GM23248 (cell line): ENCODE results near the gene CADM1. TPM values are rescaled to one million over a fixed set of nuclear protein-coding genes. Genes with fewer than 3 reads are reported as not detected.

Experiments used
- DNase-seq: peaks from one replicate; pipeline ENCODE4 v3.0.0-alpha.2; 2015
- H2AFZ ChIP-seq: fragments of 200-600 bp; sonication (generic); 2 replicates; pipeline ENCODE4 v1.6.1; 2016; ENCODE audit warnings: antibody characterized with exemption
- H3F3A ChIP-seq: fragments of 200-600 bp; sonication (generic); 2 replicates; pipeline ENCODE4 v1.6.1; 2016; ENCODE audit warnings: mild to moderate bottlenecking, antibody characterized with exemption, mixed run types; ENCODE audit not compliant: insufficient read depth
- H3K27ac ChIP-seq: fragments of 200-600 bp; sonication (generic); 2 replicates; pipeline ENCODE4 v1.5.1; 2016; ENCODE audit warnings: mild to moderate bottlenecking
- H3K27me3 ChIP-seq: fragments of 200-600 bp; sonication (generic); replicated peaks from 2 replicates; pipeline ENCODE4 v1.6.1; 2016; ENCODE audit warnings: mild to moderate bottlenecking; ENCODE audit not compliant: insufficient read depth
- H3K36me3 ChIP-seq: fragments of 200-600 bp; sonication (generic); 2 replicates; pipeline ENCODE4 v1.6.1; 2016; ENCODE audit warnings: low read depth, mild to moderate bottlenecking
- H3K4me1 ChIP-seq: fragments of 200-600 bp; sonication (generic); 2 replicates; pipeline ENCODE4 v1.6.1; 2016; ENCODE audit warnings: mild to moderate bottlenecking; ENCODE audit not compliant: insufficient read depth
- H3K4me2 ChIP-seq: fragments of 200-600 bp; sonication (generic); one replicate; pipeline ENCODE4 v1.6.1; 2016; ENCODE audit warnings: mild to moderate bottlenecking; ENCODE audit not compliant: unreplicated experiment
- H3K4me3 ChIP-seq: fragments of 200-600 bp; sonication (generic); 2 replicates; pipeline ENCODE4 v1.5.1; 2016; ENCODE audit warnings: mild to moderate bottlenecking
- H3K79me2 ChIP-seq: fragments of 200-600 bp; sonication (generic); 2 replicates; pipeline ENCODE4 v1.6.1; 2016; ENCODE audit warnings: mild to moderate bottlenecking; ENCODE audit not compliant: insufficient read depth
- H3K9ac ChIP-seq: fragments of 200-600 bp; sonication (generic); 2 replicates; pipeline ENCODE4 v1.6.1; 2016; ENCODE audit warnings: mild to moderate bottlenecking
- H3K9me2 ChIP-seq: fragments of 200-600 bp; sonication (generic); 2 replicates; pipeline ENCODE4 v1.6.1; 2016; ENCODE audit warnings: mixed run types, mild to moderate bottlenecking, moderate library complexity; ENCODE audit not compliant: insufficient read depth
- H3K9me3 ChIP-seq: fragments of 200-600 bp; sonication (generic); one replicate; pipeline ENCODE4 v1.6.1; 2017; ENCODE audit warnings: low read depth
- H4K20me1 ChIP-seq: fragments of 200-600 bp; sonication (generic); 2 replicates; pipeline ENCODE4 v1.6.0; 2016; ENCODE audit not compliant: insufficient read depth
- EZH2 ChIP-seq: fragments of 200-600 bp; sonication (generic); IDR thresholded peaks from 2 replicates; pipeline ENCODE4 v1.6.1; 2018; ENCODE audit warnings: antibody characterized with exemption, mild to moderate bottlenecking; ENCODE audit not compliant: insufficient read depth, poor library complexity, severe bottlenecking
- EZH2phosphoT487 ChIP-seq: fragments of 200-600 bp; sonication (generic); IDR thresholded peaks from 2 replicates; pipeline ENCODE4 v1.6.1; 2018; ENCODE audit warnings: antibody characterized with exemption, moderate library complexity, mild to moderate bottlenecking, low read depth; ENCODE audit not compliant: insufficient read depth
- WGBS, 2 experiments: methylation state at CpG; one replicate each; pipeline ENCODE4 v1.1.6; 2015 to 2017; ENCODE audit warnings: low lambda C conversion rate in 2 of 2, low coverage in 1 of 2; ENCODE audit errors: missing lambda C conversion rate in 2 of 2; 5-methylcytosine and 5-hydroxymethylcytosine counted together
- in situ Hi-C: fragments of 300-500 bp; cut with MboI; formaldehyde crosslinking; loops from 2 replicates; pipeline ENCODE4 v1.15.0; 2020
- polyA plus RNA-seq: library from polyadenylated mRNA; unstranded; fragments of >200 nt; fragmentation: Nextera tagmentation; extraction: Ambion mirVana; gene quantifications from 2 replicates; pipeline ENCODE4 v1.2.1, GENCODE V29; 2016
- total RNA-seq: library from RNA; depleted of rRNA; stranded (reverse); fragments of >200 nt; shearing (Covaris generic); gene quantifications from 2 replicates; pipeline ENCODE4 v1.2.3, GENCODE V29; 2014

CADM1 gene
- total and polyA plus RNA-seq, 2 experiments from 2014 or later = 0.83 to 1.4 TPM

- Histone ChIP-seq H3K4me3 (no peak overlapping the region), H3K9me2 (no peaks in the 10 kb centered on the region), H3K9me3 (no peaks in the 10 kb centered on the region), H4K20me1 (no peaks in the 10 kb centered on the region), H2AFZ (no peak overlapping the region), H3K4me2 (no peak overlapping the region), H3K27me3 (no peaks in the 10 kb centered on the region), H3F3A (no peaks in the 10 kb centered on the region), H3K4me1 (no peaks in the 10 kb centered on the region), H3K9ac (no peak overlapping the region), H3K36me3 (no peaks in the 10 kb centered on the region), H3K79me2 (no peaks in the 10 kb centered on the region), H3K27ac (no peak overlapping the region)
- no peak for TF ChIP-seq EZH2phosphoT487
- no peak for TF ChIP-seq EZH2
- in situ Hi-C loops = loop anchor here (25.0 kb wide), 1 partner anchor 1339 kb away; no protein-coding TSS in a partner anchor
- WGBS, 2 experiments = 46 to 50% methylated on average over 6 of the region's 6 CpGs
- DNase-seq = no peak
Observed at GRCh38 chr11:115348416-115348815, 155.8 kb downstream of the CADM1 start.

- Histone ChIP-seq H4K20me1 (no peaks in the 10 kb centered on the region), H3K4me1 (no peaks in the 10 kb centered on the region), H3K9ac (no peak overlapping the region), H3K9me2 (no peaks in the 10 kb centered on the region), H2AFZ (no peak overlapping the region), H3K9me3 (no peaks in the 10 kb centered on the region), H3F3A (no peaks in the 10 kb centered on the region), H3K4me3 (no peak overlapping the region), H3K79me2 (no peaks in the 10 kb centered on the region), H3K27ac (no peak overlapping the region), H3K27me3 (no peaks in the 10 kb centered on the region), H3K36me3 (no peaks in the 10 kb centered on the region), H3K4me2 (no peak overlapping the region)
- TF ChIP-seq EZH2phosphoT487 (no peak), EZH2 (no peak)
- WGBS, 2 experiments = 58 to 59% methylated on average over 4 of the region's 4 CpGs
- no peak for DNase-seq
- in situ Hi-C loops = loop anchor here (25.0 kb wide), 1 partner anchor 1340 kb away; no protein-coding TSS in a partner anchor
Observed at GRCh38 chr11:115347106-115347505, 157.1 kb downstream of the CADM1 start.

- Histone ChIP-seq H3K27ac (no peak overlapping the region), H3K9ac (no peak overlapping the region), H3K9me2 (no peaks in the 10 kb centered on the region), H4K20me1 (no peaks in the 10 kb centered on the region), H3K9me3 (no peaks in the 10 kb centered on the region), H3K4me2 (no peak overlapping the region), H3K79me2 (no peaks in the 10 kb centered on the region), H2AFZ (no peak overlapping the region), H3F3A (no peaks in the 10 kb centered on the region), H3K27me3 (no peaks in the 10 kb centered on the region), H3K4me1 (no peaks in the 10 kb centered on the region), H3K36me3 (no peaks in the 10 kb centered on the region), H3K4me3 (no peak overlapping the region)
- TF ChIP-seq EZH2 (no peak), EZH2phosphoT487 (no peak)
- in situ Hi-C loops = loop anchor here (25.0 kb wide), 1 partner anchor 1341 kb away; no protein-coding TSS in a partner anchor
- DNase-seq = no peak
- WGBS, 2 experiments = 34 to 50% methylated on average over 2 of the region's 2 CpGs
Observed at GRCh38 chr11:115345840-115346239, 158.4 kb downstream of the CADM1 start.

- Histone ChIP-seq H4K20me1 (no peaks in the 10 kb centered on the region), H3K27ac (no peak overlapping the region), H3K9me3 (no peaks in the 10 kb centered on the region), H3K9me2 (no peaks in the 10 kb centered on the region), H3K36me3 (no peaks in the 10 kb centered on the region), H3K4me1 (no peaks in the 10 kb centered on the region), H3K27me3 (no peaks in the 10 kb centered on the region), H2AFZ (no peak overlapping the region), H3F3A (no peaks in the 10 kb centered on the region), H3K9ac (no peak overlapping the region), H3K79me2 (no peaks in the 10 kb centered on the region), H3K4me2 (no peak overlapping the region), H3K4me3 (no peak overlapping the region)
- in situ Hi-C loops = loop anchor here (25.0 kb wide), 1 partner anchor 1342 kb away; no protein-coding TSS in a partner anchor
- DNase-seq = no peak
- TF ChIP-seq EZH2phosphoT487 = no peak
- TF ChIP-seq EZH2 = no peak
Observed at GRCh38 chr11:115345361-115345760, 158.9 kb downstream of the CADM1 start.

GRCh38 chr11:115344846-115345245 lies 159.4 kb downstream of the CADM1 start:
- no peaks in the 10 kb centered on the region for H3K4me1 ChIP-seq
- H3K79me2 ChIP-seq = no peaks in the 10 kb centered on the region
- H3K9me2 ChIP-seq = no peaks in the 10 kb centered on the region
- H3K9me3 ChIP-seq = no peaks in the 10 kb centered on the region
- H3K9ac ChIP-seq = no peak overlapping the region
- H3K4me2 ChIP-seq = no peak overlapping the region
- no peak for DNase-seq
- H3K27ac ChIP-seq = no peak overlapping the region
- in situ Hi-C loops = loop anchor here (25.0 kb wide), 1 partner anchor 1342 kb away; no protein-coding TSS in a partner anchor
- H3K36me3 ChIP-seq = no peaks in the 10 kb centered on the region
- H4K20me1 ChIP-seq = no peaks in the 10 kb centered on the region
- WGBS, 2 experiments = 31 to 36% methylated on average over 4 of the region's 4 CpGs
- H3K4me3 ChIP-seq = no peak overlapping the region
- H2AFZ ChIP-seq = no peak overlapping the region
- TF ChIP-seq EZH2phosphoT487 = no peak
- TF ChIP-seq EZH2 = no peak
- no peaks in the 10 kb centered on the region for H3K27me3 ChIP-seq
- no peaks in the 10 kb centered on the region for H3F3A ChIP-seq
